Glutamatergic neuron (in vitro differentiated cells): ENCODE measurements around the gene GATA6. TPM values are rescaled to one million over a fixed set of nuclear protein-coding genes. Genes with fewer than 3 reads are reported as not detected.

Source experiments
- DNase-seq: peaks from one replicate; pipeline ENCODE4 v3.0.0; 2022
- H3K27ac Mint-ChIP-seq: one replicate; pipeline ENCODE4 v1.8.0; 2020; ENCODE audit warnings: mild to moderate bottlenecking, mixed read lengths, inconsistent platforms; ENCODE audit not compliant: unreplicated experiment
- H3K27me3 Mint-ChIP-seq: one replicate; pipeline ENCODE4 v1.8.0; 2020; ENCODE audit warnings: mild to moderate bottlenecking, moderate library complexity, mixed read lengths, inconsistent platforms; ENCODE audit not compliant: unreplicated experiment
- H3K36me3 Mint-ChIP-seq: one replicate; pipeline ENCODE4 v1.8.0; 2020; ENCODE audit warnings: mild to moderate bottlenecking, mixed read lengths, inconsistent platforms; ENCODE audit not compliant: unreplicated experiment
- H3K4me1 Mint-ChIP-seq: one replicate; pipeline ENCODE4 v1.8.0; 2020; ENCODE audit warnings: mild to moderate bottlenecking, low read depth, mixed read lengths, inconsistent platforms; ENCODE audit not compliant: unreplicated experiment
- H3K4me3 Mint-ChIP-seq: one replicate; pipeline ENCODE4 v1.8.0; 2020; ENCODE audit warnings: mild to moderate bottlenecking, mixed read lengths, inconsistent platforms; ENCODE audit not compliant: unreplicated experiment
- H3K9me3 Mint-ChIP-seq: one replicate; pipeline ENCODE4 v1.8.0; 2020; ENCODE audit warnings: mild to moderate bottlenecking, moderate library complexity, mixed read lengths, inconsistent platforms; ENCODE audit not compliant: unreplicated experiment
- CTCF ChIP-seq: fragments of 200-600 bp; sonication (generic); IDR thresholded peaks from one replicate; pipeline ENCODE4 v1.5.0; 2021; ENCODE audit not compliant: partially characterized antibody, unreplicated experiment
- total RNA-seq: library from RNA; stranded (reverse); fragmentation: NEBNext Ultra II Directional; extraction: Animal tissue kit (Norgen Biotek cat#: 25700); gene quantifications from one replicate; pipeline ENCODE4 v1.2.1, GENCODE V29; 2021; ENCODE audit not compliant: unreplicated experiment

The GATA6 gene
- total RNA-seq, 1 donor from 2014 or later: 0.42 TPM

- peaks cover 1% of the 10 kb centered on the region for H3K9me3 Mint-ChIP-seq
- no peak overlapping the region for H3K27ac Mint-ChIP-seq
- DNase-seq: no peak
- no peak overlapping the region for H3K4me3 Mint-ChIP-seq
- no peaks in the 10 kb centered on the region for H3K4me1 Mint-ChIP-seq
- no peaks in the 10 kb centered on the region for H3K27me3 Mint-ChIP-seq
- no peak for TF ChIP-seq CTCF
- H3K36me3 Mint-ChIP-seq: no peaks in the 10 kb centered on the region
Observed at GRCh38 chr18:22210311-22210754, 40.9 kb downstream of the GATA6 start.

- no peaks in the 10 kb centered on the region for H3K27me3 Mint-ChIP-seq
- TF ChIP-seq CTCF: no peak
- H3K9me3 Mint-ChIP-seq: no peaks in the 10 kb centered on the region
- H3K27ac Mint-ChIP-seq: no peak overlapping the region
- no peaks in the 10 kb centered on the region for H3K36me3 Mint-ChIP-seq
- DNase-seq: no peak
- H3K4me1 Mint-ChIP-seq: no peaks in the 10 kb centered on the region
- H3K4me3 Mint-ChIP-seq: no peak overlapping the region
Observed at GRCh38 chr18:22211657-22212056, 42.3 kb downstream of the GATA6 start.

GRCh38 chr18:22213333-22213973, 44.1 kb downstream of the GATA6 start:
- no peaks in the 10 kb centered on the region for H3K27me3 Mint-ChIP-seq
- no peaks in the 10 kb centered on the region for H3K9me3 Mint-ChIP-seq
- no peak for DNase-seq
- H3K27ac Mint-ChIP-seq: no peak overlapping the region
- TF ChIP-seq CTCF: no peak
- H3K4me3 Mint-ChIP-seq: no peak overlapping the region
- no peaks in the 10 kb centered on the region for H3K36me3 Mint-ChIP-seq
- no peaks in the 10 kb centered on the region for H3K4me1 Mint-ChIP-seq

- no peaks in the 10 kb centered on the region for H3K36me3 Mint-ChIP-seq
- no peaks in the 10 kb centered on the region for H3K9me3 Mint-ChIP-seq
- no peak overlapping the region for H3K27ac Mint-ChIP-seq
- no peaks in the 10 kb centered on the region for H3K27me3 Mint-ChIP-seq
- no peak for TF ChIP-seq CTCF
- DNase-seq: no peak
- no peak overlapping the region for H3K4me3 Mint-ChIP-seq
- H3K4me1 Mint-ChIP-seq: no peaks in the 10 kb centered on the region
Observed at GRCh38 chr18:22214731-22215528, 45.5 kb downstream of the GATA6 start.

GRCh38 chr18:22218835-22219234, 49.4 kb downstream of the GATA6 start:
- H3K4me1 Mint-ChIP-seq: no peaks in the 10 kb centered on the region
- no peak for TF ChIP-seq CTCF
- no peaks in the 10 kb centered on the region for H3K9me3 Mint-ChIP-seq
- H3K27ac Mint-ChIP-seq: no peak overlapping the region
- peaks cover 3% of the 10 kb centered on the region for H3K27me3 Mint-ChIP-seq
- H3K36me3 Mint-ChIP-seq: no peaks in the 10 kb centered on the region
- no peak overlapping the region for H3K4me3 Mint-ChIP-seq
- no peak for DNase-seq
